Activated CD8-positive, alpha-beta T cell treated with anti-CD3 and anti-CD28 coated beads, Interleukin-2, amount 10 ng/mL, durations not matched to agents 7 days and 5 days (primary cell): ENCODE data around the gene GLMN. TPM values are rescaled to one million over a fixed set of nuclear protein-coding genes. Genes with fewer than 3 reads are reported as not detected.

Experiments
- ATAC-seq: fragments of 150-1000 bp; cut with Tn5 transposase; one replicate; pipeline ENCODE4 v1.10.0; 2021; ENCODE audit warnings: moderate library complexity
- CTCF ChIA-PET: fragments of 350-600 bp; sonication (Branson Sonifier 250); formaldehyde crosslinking; loops from one replicate; lab custom pipeline; 2021; ENCODE audit warnings: antibody characterized with exemption; lab: Charles Lee
- POLR2A ChIA-PET: fragments of 350-600 bp; sonication (Branson Sonifier 250); formaldehyde crosslinking; loops from one replicate; lab custom pipeline; 2021; ENCODE audit warnings: antibody characterized with exemption; lab: Charles Lee
- DNase-seq: peaks from one replicate; pipeline ENCODE4 v3.0.0-alpha.2; 2020
- H3K27ac Mint-ChIP-seq: one replicate; pipeline ENCODE4 v1.8.0; 2021; ENCODE audit warnings: mild to moderate bottlenecking, mixed read lengths
- H3K27me3 Mint-ChIP-seq: one replicate; pipeline ENCODE4 v1.8.0; 2021; ENCODE audit warnings: low read depth, mixed read lengths
- H3K36me3 Mint-ChIP-seq: one replicate; pipeline ENCODE4 v1.8.0; 2021; ENCODE audit warnings: low read depth, mixed read lengths
- H3K4me1 Mint-ChIP-seq: one replicate; pipeline ENCODE4 v1.8.0; 2021; ENCODE audit warnings: low read depth, mixed read lengths
- H3K4me3 Mint-ChIP-seq: one replicate; pipeline ENCODE4 v1.8.0; 2021; ENCODE audit warnings: mild to moderate bottlenecking, mixed read lengths
- H3K9me3 Mint-ChIP-seq: one replicate; pipeline ENCODE4 v1.8.0; 2022; ENCODE audit warnings: mixed read lengths; ENCODE audit not compliant: insufficient read depth
- total RNA-seq, 2 experiments: library from RNA; stranded (reverse); gene quantifications; one replicate each; pipeline ENCODE4 v1.2.3, GENCODE V29; 2021

The GLMN gene
- total RNA-seq, 2 experiments from 2014 or later: 18.4 to 21.9 TPM

DNA sequence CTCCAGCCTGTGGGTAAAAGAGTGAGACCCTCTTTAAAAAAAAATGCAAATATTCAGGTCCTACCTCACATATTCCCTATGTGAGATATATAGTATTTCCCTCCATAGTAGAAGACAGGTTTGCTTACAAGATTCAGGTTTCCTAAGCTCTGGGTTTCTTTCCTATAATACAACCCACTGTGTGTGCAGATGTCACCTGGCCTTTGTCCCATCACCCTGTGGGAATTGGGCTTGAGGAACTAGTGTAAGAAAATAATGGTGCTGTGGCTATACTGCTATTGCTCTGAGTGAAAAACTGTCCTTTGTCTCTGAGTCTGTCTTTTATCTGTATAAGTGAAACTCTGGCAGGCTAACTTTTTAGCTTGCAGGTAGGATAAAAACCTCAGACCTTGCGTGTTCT is 68.1 kb downstream of the GLMN start:
- Mint-ChIP-seq H3K27ac (no peak overlapping the region), H3K9me3 (no peaks in the 10 kb centered on the region), H3K27me3 (peaks cover 2% of the 10 kb centered on the region), H3K4me3 (no peak overlapping the region), H3K4me1 (no peaks in the 10 kb centered on the region), H3K36me3 (no peaks in the 10 kb centered on the region)
- ChIA-PET CTCF (no interaction called here), POLR2A (interaction anchor here (0.6 kb wide), 2 partner anchors 227 to 466 kb away, joined by 3 to 4 read pairs; no protein-coding TSS in a partner anchor)
- no peak for DNase-seq
- ATAC-seq: no peak

DNA sequence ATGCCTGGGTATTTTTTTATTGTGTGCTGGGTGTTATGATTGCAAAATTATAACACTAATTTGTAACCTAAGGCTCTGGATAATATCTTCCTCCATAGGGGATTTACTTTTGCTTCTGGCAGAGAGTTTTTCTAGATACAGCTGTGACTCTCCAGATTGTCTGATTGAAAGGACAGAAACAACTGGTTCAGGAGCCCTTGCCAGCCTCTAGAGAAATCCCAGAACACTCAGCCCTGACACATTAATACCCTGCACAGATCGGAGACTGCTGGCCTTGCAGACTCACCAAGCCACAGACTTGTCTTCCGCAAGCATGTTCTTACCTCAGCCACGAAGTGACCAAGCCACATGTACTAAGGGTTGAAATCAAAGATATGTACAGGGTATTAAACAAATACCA is 70.4 kb downstream of the GLMN start:
- DNase-seq (no peak), ATAC-seq (no peak)
- Mint-ChIP-seq H3K4me1 (no peaks in the 10 kb centered on the region), H3K9me3 (no peaks in the 10 kb centered on the region), H3K27me3 (no peaks in the 10 kb centered on the region), H3K4me3 (no peak overlapping the region), H3K36me3 (no peaks in the 10 kb centered on the region), H3K27ac (no peak overlapping the region)
- ChIA-PET CTCF (no interaction called here), POLR2A (no interaction called here)

DNA sequence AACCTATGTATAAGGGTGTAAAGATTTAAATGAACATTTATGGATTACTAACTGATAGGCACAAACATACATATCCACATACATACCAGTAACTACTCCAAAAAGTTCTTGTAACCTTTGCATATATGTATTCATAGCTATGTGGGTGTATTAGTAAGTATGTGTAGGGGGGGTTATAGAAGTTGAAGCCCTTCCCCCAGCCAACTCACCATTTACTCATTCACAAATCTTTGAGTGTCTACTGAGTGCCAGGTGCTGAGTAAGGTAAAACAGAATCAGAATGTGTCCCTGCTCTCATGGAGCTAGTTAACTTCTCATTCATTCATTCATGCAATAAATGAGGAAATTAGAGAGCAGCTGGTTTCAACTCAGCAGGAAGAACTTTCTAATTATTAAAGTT is 79.8 kb downstream of the GLMN start:
- no peaks in the 10 kb centered on the region for H3K27me3 Mint-ChIP-seq
- H3K36me3 Mint-ChIP-seq: no peaks in the 10 kb centered on the region
- no peaks in the 10 kb centered on the region for H3K9me3 Mint-ChIP-seq
- ATAC-seq: no peak
- no peak overlapping the region for H3K27ac Mint-ChIP-seq
- POLR2A ChIA-PET: no interaction called here
- no peak for DNase-seq
- CTCF ChIA-PET: no interaction called here
- no peaks in the 10 kb centered on the region for H3K4me1 Mint-ChIP-seq
- no peak overlapping the region for H3K4me3 Mint-ChIP-seq

DNA sequence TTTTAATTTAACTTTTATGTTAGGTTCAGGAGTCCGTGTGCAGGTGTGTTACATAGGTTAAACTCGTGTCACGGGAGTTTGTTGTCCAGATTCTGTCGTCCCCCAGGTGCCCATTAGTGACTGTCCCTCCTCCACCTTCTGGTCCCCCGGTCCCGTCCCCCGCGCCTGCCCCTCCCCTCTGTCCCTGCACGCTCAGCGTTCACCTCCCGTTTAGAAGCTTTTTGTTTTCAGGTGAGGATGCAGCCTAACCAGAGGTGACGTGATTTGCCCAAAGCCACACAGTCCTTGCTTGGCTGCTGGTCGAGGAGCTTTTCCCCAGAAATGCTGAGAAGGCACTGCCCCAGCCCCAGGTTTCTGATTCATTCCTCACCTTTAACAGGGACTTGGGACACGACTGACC is 80.2 kb downstream of the GLMN start:
- POLR2A ChIA-PET: no interaction called here
- no peaks in the 10 kb centered on the region for H3K4me1 Mint-ChIP-seq
- H3K27ac Mint-ChIP-seq: no peak overlapping the region
- no peaks in the 10 kb centered on the region for H3K9me3 Mint-ChIP-seq
- H3K4me3 Mint-ChIP-seq: no peak overlapping the region
- DNase-seq: no peak
- H3K27me3 Mint-ChIP-seq: no peaks in the 10 kb centered on the region
- no peaks in the 10 kb centered on the region for H3K36me3 Mint-ChIP-seq
- CTCF ChIA-PET: no interaction called here
- ATAC-seq: no peak

DNA sequence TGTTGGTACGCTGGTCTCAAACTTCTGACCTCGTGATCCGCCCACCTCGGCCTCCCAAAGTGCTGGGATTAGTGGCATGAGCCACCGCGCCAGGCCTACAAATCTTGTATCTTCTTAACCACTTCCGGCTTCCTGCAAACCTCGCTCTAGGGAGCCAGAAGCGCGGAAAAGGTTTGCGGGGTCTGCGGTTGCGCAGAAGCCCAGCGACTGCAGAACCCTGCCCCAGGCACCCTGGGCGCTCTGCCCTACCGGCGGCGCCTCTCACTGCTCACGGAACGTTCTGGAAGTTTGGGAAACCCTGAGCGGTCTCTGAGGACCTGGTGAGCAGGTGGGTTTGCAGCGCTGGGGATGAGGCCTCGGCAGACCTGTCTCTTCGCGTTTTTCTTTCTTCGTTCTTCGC is 81.1 kb downstream of the GLMN start, which contains the start of gene C1orf146:
C1orf146 (plus strand) TSS at position 195 of the 400 bp plus-strand sequence. CDS start 13,506 bp downstream, outside the sequence.
- Mint-ChIP-seq H3K4me3 (no peak within 1 kb of the TSS), H3K9me3 (no peaks in the 10 kb centered on the region), H3K4me1 (no peaks in the 10 kb centered on the region), H3K36me3 (no peaks in the 10 kb centered on the region), H3K27ac (no peak within 1 kb of the TSS), H3K27me3 (no peaks in the 10 kb centered on the region)
- no peak for ATAC-seq
- CTCF ChIA-PET: no interaction called here
- DNase-seq: no peak
- POLR2A ChIA-PET: no interaction called here

DNA sequence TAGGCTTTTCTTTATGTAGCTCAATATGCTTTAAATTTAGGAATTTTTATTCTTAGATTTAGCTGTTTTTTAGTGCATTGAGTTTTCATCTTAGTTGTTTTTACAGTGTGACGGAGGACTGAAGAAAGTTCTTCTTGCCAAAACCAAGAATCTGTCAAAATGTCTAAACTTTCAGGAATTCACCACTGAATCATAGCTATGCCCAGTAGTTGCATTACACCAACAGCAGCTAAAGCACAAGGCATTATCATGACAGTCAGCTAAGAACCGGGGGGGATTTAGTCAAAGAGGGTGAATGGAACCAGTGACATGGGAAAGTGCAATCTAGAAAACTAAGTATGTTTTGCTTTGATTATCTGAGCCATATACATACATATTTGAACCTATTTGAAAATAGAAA is 87.6 kb downstream of the GLMN start:
- H3K4me1 Mint-ChIP-seq: peaks cover 9% of the 10 kb centered on the region
- H3K36me3 Mint-ChIP-seq: no peaks in the 10 kb centered on the region
- H3K9me3 Mint-ChIP-seq: no peaks in the 10 kb centered on the region
- no peak for ATAC-seq
- DNase-seq: no peak
- CTCF ChIA-PET: no interaction called here
- no peak overlapping the region for H3K4me3 Mint-ChIP-seq
- POLR2A ChIA-PET: no interaction called here
- H3K27ac Mint-ChIP-seq: no peak overlapping the region
- H3K27me3 Mint-ChIP-seq: peaks cover 2% of the 10 kb centered on the region

DNA sequence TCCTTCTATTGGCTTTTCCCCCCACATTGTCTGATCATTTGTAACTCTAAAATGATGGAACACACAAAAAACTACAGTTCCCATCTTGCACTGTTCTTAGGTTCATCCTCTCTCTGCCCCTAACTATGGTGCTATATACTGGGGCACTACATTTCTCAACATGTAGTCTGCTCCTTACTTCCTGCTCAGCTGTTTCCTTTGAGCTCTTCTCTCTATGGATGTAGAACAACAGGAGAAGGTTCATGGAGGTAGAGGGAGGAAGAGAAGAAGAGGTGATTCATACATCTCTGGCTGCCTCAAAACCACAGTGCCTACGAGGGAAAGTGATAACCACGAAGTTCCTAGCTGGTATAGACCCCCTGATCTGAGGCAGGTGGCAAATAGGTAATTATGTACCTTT is 88.1 kb downstream of the GLMN start:
- POLR2A ChIA-PET: no interaction called here
- peaks cover 9% of the 10 kb centered on the region for H3K4me1 Mint-ChIP-seq
- CTCF ChIA-PET: no interaction called here

DNA sequence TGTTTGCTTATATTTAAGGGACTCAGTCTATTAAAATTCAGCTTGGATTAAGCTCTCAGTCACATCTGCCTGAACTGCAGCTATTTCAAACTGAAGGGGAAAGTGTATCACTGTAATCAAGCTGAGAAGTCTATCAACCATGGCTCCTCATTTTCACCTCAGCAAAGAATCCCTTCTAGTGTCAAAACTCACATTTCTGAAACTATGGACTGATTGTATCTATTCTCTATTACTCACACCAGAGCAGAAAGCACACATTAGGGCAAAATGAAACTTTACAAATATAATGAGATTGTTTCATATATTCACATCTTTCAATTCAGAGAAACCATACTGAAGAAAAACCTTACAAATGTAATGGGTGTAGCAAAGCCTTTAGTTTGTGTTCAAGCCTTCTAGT is 95.7 kb downstream of the GLMN start:
- Mint-ChIP-seq H3K27me3 (no peaks in the 10 kb centered on the region), H3K36me3 (peaks cover 4% of the 10 kb centered on the region), H3K4me1 (peaks cover 10% of the 10 kb centered on the region), H3K9me3 (no peaks in the 10 kb centered on the region), H3K4me3 (no peak overlapping the region), H3K27ac (no peak overlapping the region)
- CTCF ChIA-PET: no interaction called here
- DNase-seq (no peak), ATAC-seq (no peak)
- POLR2A ChIA-PET: no interaction called here

More for the DNA sequence above, 88.1 kb downstream of the GLMN start:
- DNase-seq (no peak), ATAC-seq (no peak)
- H3K36me3 Mint-ChIP-seq: no peaks in the 10 kb centered on the region
- no peaks in the 10 kb centered on the region for H3K9me3 Mint-ChIP-seq
- H3K4me3 Mint-ChIP-seq: no peak overlapping the region
- H3K27ac Mint-ChIP-seq: no peak overlapping the region
- peaks cover 2% of the 10 kb centered on the region for H3K27me3 Mint-ChIP-seq

DNA sequence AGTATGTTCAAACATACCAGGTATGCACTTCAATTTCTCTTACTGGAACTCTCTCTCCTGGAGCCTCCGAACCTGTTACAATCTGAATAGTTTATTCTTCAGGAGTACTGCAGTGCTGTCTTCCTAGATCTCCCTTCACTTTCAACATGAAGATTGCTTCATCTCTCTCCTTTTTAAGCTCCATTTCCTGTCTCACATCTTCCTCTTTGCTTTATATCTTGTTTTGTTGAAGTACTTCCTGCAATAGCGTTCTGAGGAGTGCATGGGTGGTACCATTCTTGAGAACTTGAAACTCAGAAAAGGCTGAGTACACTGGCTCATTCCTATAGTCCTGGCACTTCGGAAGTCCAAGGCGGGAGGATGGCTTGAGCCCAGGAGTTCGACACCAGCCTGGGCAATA is 96.8 kb downstream of the GLMN start:
- no peak for DNase-seq
- no peaks in the 10 kb centered on the region for H3K9me3 Mint-ChIP-seq
- no peaks in the 10 kb centered on the region for H3K27me3 Mint-ChIP-seq
- H3K4me1 Mint-ChIP-seq: peaks cover 11% of the 10 kb centered on the region
- ATAC-seq: no peak
- ChIA-PET CTCF (no interaction called here), POLR2A (no interaction called here)
- peaks cover 4% of the 10 kb centered on the region for H3K36me3 Mint-ChIP-seq
- no peak overlapping the region for H3K4me3 Mint-ChIP-seq
- peak overlapping the region; percentile 51 for H3K27ac Mint-ChIP-seq

Other genes with a start within 250 kb of the GLMN start
- gene SETSIP, start 223.6 kb downstream of the GLMN start, total RNA-seq: under 1 TPM in 1 of 2 experiments, not detected in 1; 0.55 TPM
- gene BTBD8, start 218.6 kb downstream of the GLMN start, total RNA-seq: 1 to 10 TPM; 1.5 to 1.6 TPM
- gene C1orf146, start 81.1 kb downstream of the GLMN start, total RNA-seq: not detected
- 10 to 100 TPM; 32.9 to 36.2 TPM for gene RPAP2, start 72 bp upstream of the GLMN start, total RNA-seq
- gene GFI1, start 187.9 kb upstream of the GLMN start, total RNA-seq: 10 to 100 TPM; 47.6 to 48.3 TPM